ENCODE results near the gene CHST9. TPM values are rescaled to one million over a fixed set of nuclear protein-coding genes. Genes with fewer than 3 reads are reported as not detected.

CHST9 gene
- total RNA-seq, 4 donors from 2014 or later, result 0.16 to 0.80 (median 0.41) TPM; not detected in 1

DNA sequence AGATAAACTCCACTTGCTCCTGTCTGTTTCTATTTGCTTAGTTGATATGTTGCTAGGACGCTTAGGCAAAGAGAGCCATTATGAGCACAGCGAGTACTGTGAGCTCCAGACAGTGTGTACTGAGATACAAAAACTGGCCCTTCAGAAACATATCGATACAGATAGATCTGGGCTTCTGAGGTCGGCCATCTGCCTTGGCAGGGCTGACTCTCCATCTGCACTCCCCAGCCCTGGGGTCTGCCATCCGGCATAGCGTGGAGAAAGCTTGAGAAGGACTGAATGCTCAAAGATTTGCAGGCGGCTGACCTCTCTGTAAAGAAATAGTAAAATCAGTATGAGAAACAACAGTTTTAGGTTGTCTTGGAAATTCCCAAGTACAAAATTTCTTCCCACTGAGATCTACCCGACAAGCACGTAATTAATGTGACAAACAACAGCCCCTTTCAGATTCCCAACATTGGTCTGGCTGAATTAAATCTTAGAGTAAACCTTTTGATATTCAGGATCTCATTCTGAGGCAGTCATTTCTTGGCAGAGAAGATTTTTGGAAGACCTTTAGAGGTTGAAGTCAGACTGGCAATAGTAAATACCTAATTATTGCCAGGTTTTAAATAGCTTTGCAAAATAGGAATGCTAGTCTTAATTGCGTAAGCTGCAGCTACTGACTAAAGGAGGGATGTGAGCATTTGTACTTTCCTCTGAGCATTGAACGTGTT, 127.4 kb downstream of the CHST9 start:
- in situ Hi-C loops (cut with MboI; ENCODE audit: low pct_ligation_motif_present in 1 of 4, low pct_unique_long_range_greater_than_20kb in 1 of 4, low sequenced_read_pairs in 3 of 4), result no loop called here
- no peak for DNase-seq
- Histone ChIP-seq H3K36me3 (no peaks in the 10 kb centered on the region), H3K27me3 (no peaks in the 10 kb centered on the region), H3K4me3 (no peak overlapping the region), H3K9me3 (no peaks in the 10 kb centered on the region), H3K4me1 (peaks cover 0 to 3% (median 0%) of the 10 kb centered on the region in 4 donors), H3K27ac (peak overlapping the region; percentile 4 to 71 (median 56))
- WGBS, 2 donors (ENCODE audit: low coverage in 1 of 2), result 46 to 56% methylated on average over 4 to 11 of the region's 11 CpGs
- intact Hi-C loops (cut with DNase I; ENCODE audit: low total_unique reads), result no loop called here
- TF ChIP-seq EP300 (IDR thresholded peaks at IDR 0.05; ENCODE audit: low read depth) (no peak), POLR2AphosphoS5 (IDR thresholded peaks at IDR 0.05) (peak in 1 of 3 donors; percentile 15)

DNA sequence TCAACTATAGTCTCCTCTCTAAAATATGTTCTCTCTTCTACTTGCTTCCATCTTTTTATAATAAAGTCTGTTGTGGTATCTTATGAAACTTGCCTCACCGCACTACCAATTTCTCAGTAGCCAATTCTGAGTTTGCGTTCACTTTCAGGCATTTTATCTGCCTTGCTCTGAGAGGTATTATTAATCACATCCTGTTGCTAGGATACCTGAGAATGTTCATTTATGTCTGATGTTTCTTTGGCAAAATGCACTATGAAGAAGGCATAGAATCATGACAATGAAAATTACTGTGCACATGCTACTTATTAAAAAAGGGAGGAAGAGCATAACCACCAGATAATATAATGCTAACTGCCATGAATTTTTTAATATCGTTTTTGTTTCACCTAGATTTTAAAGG, 130.2 kb downstream of the CHST9 start:
- in situ Hi-C loops (cut with MboI; ENCODE audit: low pct_ligation_motif_present in 1 of 4, low pct_unique_long_range_greater_than_20kb in 1 of 4, low sequenced_read_pairs in 3 of 4), result no loop called here

DNA sequence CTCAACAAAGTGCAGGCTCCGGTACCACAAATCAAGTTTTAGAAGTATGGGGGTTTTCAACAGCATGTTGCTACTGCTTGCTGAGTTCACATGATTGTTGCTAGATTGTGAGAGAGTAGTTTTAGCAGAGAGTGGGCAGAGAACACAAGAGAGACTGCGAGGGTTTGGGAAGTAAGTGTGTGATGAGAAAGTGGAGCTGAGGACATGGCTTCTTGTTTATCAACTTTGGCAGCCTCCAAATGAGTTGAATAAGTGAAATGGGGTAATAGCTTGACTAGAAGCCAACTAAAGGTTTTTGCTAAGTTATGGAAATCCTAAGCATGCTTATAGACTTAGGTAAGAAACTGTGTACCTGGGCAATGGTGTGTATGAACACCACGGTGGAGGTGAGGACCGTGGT, 135.1 kb downstream of the CHST9 start:
- in situ Hi-C loops (cut with MboI; ENCODE audit: low pct_ligation_motif_present in 1 of 4, low pct_unique_long_range_greater_than_20kb in 1 of 4, low sequenced_read_pairs in 3 of 4), result no loop called here
- intact Hi-C loops (cut with DNase I; ENCODE audit: low total_unique reads), result no loop called here
- Histone ChIP-seq H3K4me3 (no peak overlapping the region), H3K27ac (no peak overlapping the region), H3K4me1 (no peaks in the 10 kb centered on the region), H3K27me3 (no peaks in the 10 kb centered on the region), H3K9me3 (no peaks in the 10 kb centered on the region), H3K36me3 (no peaks in the 10 kb centered on the region)
- TF ChIP-seq POLR2AphosphoS5 (IDR thresholded peaks at IDR 0.05) (no peak), EP300 (IDR thresholded peaks at IDR 0.05; ENCODE audit: low read depth) (no peak), POLR2A (IDR thresholded peaks at IDR 0.05) (no peak)
- TF ChIP-seq, protein P1, sequence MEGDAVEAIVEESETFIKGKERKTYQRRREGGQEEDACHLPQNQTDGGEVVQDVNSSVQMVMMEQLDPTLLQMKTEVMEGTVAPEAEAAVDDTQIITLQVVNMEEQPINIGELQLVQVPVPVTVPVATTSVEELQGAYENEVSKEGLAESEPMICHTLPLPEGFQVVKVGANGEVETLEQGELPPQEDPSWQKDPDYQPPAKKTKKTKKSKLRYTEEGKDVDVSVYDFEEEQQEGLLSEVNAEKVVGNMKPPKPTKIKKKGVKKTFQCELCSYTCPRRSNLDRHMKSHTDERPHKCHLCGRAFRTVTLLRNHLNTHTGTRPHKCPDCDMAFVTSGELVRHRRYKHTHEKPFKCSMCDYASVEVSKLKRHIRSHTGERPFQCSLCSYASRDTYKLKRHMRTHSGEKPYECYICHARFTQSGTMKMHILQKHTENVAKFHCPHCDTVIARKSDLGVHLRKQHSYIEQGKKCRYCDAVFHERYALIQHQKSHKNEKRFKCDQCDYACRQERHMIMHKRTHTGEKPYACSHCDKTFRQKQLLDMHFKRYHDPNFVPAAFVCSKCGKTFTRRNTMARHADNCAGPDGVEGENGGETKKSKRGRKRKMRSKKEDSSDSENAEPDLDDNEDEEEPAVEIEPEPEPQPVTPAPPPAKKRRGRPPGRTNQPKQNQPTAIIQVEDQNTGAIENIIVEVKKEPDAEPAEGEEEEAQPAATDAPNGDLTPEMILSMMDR (IDR thresholded peaks at IDR 0.05), result no peak
- 81 to 86% methylated on average over 2 to 4 of the region's 4 CpGs for WGBS, 2 donors (ENCODE audit: low coverage in 1 of 2)
- no peak for DNase-seq

More for the DNA sequence above, 130.2 kb downstream of the CHST9 start:
- H3K9me3 ChIP-seq, result no peaks in the 10 kb centered on the region
- no peak overlapping the region for H3K27ac ChIP-seq
- H3K36me3 ChIP-seq, result no peaks in the 10 kb centered on the region
- H3K27me3 ChIP-seq, result no peaks in the 10 kb centered on the region
- 76 to 77% methylated on average over 2 to 3 of the region's 3 CpGs for WGBS, 2 donors (ENCODE audit: low coverage in 1 of 2)
- no peak for DNase-seq
- TF ChIP-seq POLR2A (IDR thresholded peaks at IDR 0.05), result no peak
- TF ChIP-seq, protein P1 (IDR thresholded peaks at IDR 0.05), result no peak
- no peak for TF ChIP-seq EP300 (IDR thresholded peaks at IDR 0.05; ENCODE audit: low read depth)
- no peak for TF ChIP-seq POLR2AphosphoS5 (IDR thresholded peaks at IDR 0.05)
- no peak overlapping the region for H3K4me3 ChIP-seq
- peaks cover 0 to 3% (median 0%) of the 10 kb centered on the region in 4 donors for H3K4me1 ChIP-seq
- intact Hi-C loops (cut with DNase I; ENCODE audit: low total_unique reads), result no loop called here

DNA sequence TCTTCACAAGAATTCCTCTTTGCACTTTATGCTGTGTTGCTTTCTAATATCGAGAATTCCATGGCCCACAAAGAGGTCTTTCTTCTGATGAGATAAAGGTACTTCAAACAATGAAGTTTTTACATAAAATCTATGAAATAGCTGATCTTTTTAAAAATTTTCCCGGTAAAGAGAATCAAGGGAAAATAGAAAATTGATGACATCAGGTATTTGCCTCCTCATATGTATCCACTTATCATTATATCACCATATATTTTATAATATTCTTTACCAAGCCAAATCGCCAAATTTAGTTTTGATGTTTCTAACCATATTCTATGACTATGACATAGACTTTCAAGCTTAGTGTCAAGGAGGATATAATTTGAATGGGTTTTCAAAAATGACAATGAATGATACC, 139.8 kb downstream of the CHST9 start:
- WGBS, 2 donors (ENCODE audit: low coverage in 1 of 2), result 77 to 88% methylated on average over 3 of the region's 3 CpGs
- in situ Hi-C loops (cut with MboI; ENCODE audit: low pct_ligation_motif_present in 1 of 4, low pct_unique_long_range_greater_than_20kb in 1 of 4, low sequenced_read_pairs in 3 of 4), result no loop called here

More for the DNA sequence above, 139.8 kb downstream of the CHST9 start:
- TF ChIP-seq, protein P1 (IDR thresholded peaks at IDR 0.05), result no peak
- no peak for TF ChIP-seq POLR2A (IDR thresholded peaks at IDR 0.05)
- no peak for TF ChIP-seq EP300 (IDR thresholded peaks at IDR 0.05; ENCODE audit: low read depth)
- TF ChIP-seq POLR2AphosphoS5 (IDR thresholded peaks at IDR 0.05), result no peak
- no peaks in the 10 kb centered on the region for H3K27me3 ChIP-seq
- H3K4me3 ChIP-seq, result no peak overlapping the region
- no peak for DNase-seq
- H3K27ac ChIP-seq, result no peak overlapping the region
- no peaks in the 10 kb centered on the region for H3K9me3 ChIP-seq
- no peaks in the 10 kb centered on the region for H3K36me3 ChIP-seq
- no peaks in the 10 kb centered on the region for H3K4me1 ChIP-seq
- intact Hi-C loops (cut with DNase I; ENCODE audit: low total_unique reads), result no loop called here

Data from transverse colon (tissue), 4 donors.